ENCODE measurements around the gene ATG4D.
"Not testable (repeated sequence)": the region's sequence is repeated elsewhere in the genome, so short reads cannot be mapped to it uniquely, and the experiment has no call there.

The ATG4D gene

DNA sequence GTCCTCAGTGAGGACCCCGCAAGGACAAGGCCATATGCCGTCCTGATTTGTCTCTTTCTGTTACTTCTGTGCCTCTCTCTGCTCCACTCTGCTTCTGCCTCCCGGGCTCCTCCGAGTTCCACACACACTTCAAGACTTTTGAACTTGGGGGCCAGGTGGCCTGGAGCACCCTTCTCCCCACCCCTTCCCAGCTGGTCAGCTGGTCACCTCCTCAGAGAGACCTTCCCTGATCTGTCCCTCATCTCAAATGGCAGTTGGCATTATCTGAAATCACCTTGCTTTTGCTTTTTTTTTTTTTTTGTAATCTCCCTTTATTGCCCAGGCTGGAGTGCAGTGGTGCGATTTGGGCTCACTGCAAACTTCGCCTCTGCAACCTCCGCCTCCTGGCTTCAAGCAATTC, 24.3 kb upstream of the ATG4D start:
- no peak for DNase-seq (ENCODE audit: low spot score)

DNA sequence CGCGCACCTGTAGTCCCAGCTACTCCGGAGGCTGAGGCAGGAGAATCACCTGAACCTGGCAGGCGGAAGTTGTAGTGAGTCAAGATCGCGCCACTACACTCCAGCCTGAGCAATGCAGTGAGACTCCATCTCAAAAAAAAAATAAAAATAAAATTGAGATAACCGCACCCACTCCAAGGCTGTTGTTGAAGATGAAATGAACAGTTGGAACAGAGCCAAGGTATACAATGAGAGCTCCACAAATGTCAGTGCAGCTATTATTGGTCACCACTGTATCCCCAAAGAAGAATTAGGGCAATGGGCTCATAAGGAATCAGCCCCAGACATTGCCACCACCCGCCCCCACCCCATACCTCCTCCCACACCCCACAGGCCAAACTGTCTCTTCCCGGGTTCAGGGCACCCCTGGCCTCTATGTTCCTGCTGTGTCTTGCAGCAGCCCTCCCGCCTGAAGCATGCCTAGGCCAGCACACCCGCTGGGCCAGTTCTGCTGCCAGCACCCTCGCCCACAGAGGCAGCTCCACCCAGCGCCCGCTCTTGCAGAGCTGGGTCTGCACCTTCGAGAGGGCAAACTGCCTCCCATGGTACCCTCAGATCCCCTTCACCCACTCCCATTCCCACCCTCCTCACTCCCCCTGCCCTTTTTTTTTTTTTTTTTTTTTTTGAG, 22.9 kb upstream of the ATG4D start:
- peak; percentile 47 for DNase-seq (ENCODE audit: low spot score)

DNA sequence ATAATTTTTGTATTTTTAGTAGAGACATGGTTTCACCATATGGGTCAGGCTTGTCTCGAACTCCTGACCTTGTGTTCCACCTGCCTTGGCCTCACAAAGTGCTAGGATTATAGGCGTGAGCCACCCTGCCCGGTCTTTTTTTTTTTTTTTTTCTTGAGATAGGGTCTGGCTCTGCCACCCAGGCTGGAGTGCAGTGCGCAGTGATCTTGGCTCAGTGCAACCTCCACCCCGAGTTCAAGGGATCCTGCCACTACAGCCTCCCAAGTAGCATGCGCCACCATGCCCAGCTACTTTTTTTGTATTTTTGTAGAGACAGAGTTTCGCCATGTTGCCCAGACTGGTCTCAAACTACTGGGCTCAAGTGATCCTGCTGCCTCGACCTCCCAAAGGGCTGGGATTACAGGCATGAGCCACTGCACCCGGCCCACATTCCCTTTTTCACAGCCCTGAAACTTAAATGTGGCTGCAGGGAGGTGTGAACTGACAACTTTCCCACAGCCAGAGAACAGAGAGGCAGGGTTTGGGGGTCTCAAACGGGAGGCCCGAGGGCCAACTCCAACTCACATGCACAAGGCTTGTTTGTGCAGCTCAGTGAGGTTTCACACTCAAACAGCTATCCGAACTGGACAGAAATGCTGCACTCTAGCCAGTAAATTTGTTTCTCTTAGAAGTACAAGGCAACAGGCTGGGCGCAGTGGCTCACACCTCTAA, 22.1 kb upstream of the ATG4D start:
- no peak for DNase-seq (ENCODE audit: low spot score)

GRCh38 chr19:10523135-10523636, 20.5 kb upstream of the ATG4D start:
- DNase-seq (ENCODE audit: low spot score), result no peak

GRCh38 chr19:10525636-10526035, 18.1 kb upstream of the ATG4D start:
- DNase-seq (ENCODE audit: low spot score), result no peak

- DNase-seq (ENCODE audit: low spot score), result not testable (repeated sequence)
Measured at GRCh38 chr19:10526887-10527286, 16.8 kb upstream of the ATG4D start.

GRCh38 chr19:10532457-10532856, 11.2 kb upstream of the ATG4D start:
- DNase-seq (ENCODE audit: low spot score), result no peak

DNA sequence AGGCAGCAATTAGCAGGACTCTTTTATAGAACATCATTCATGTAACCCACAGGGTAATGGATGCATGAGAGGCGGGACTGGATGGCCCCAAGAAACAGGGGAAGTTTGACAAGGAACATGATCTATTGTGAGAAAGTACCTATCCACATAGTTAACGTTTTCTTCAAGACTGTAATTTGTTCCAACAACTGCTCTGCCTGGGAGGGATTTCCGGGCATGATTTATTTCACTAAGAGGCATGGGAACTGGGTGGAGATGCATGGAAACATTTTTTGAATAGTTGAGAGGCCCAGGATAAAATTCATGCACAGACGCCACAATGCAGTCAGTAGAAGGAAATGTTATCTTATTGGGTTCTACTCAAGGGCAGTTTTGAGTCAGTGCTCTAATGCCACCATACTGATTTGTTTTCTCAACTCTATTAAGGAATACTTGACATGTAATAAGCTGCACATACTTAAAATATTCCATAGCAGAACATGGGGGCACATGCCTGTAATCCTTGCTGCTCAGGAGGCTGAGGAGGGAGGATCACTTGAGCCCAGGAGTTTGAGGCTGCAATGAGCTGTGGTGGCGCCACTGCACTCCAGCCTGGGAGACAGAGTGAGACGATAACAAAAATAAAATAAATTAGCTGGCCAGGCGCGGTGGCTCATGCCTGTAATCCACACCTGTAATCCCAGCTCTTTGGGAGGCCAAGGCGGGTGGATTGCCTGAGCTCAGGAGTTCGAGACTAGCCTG, 9.9 kb upstream of the ATG4D start:
- no peak for DNase-seq (ENCODE audit: low spot score)

- DNase-seq (ENCODE audit: low spot score), result no peak
Measured at GRCh38 chr19:10535613-10536012, 8.1 kb upstream of the ATG4D start.

GRCh38 chr19:10537668-10538067, 6.0 kb upstream of the ATG4D start:
- no peak for DNase-seq (ENCODE audit: low spot score)

GRCh38 chr19:10538204-10538983, 5.3 kb upstream of the ATG4D start:
- no peak for DNase-seq (ENCODE audit: low spot score)

DNA sequence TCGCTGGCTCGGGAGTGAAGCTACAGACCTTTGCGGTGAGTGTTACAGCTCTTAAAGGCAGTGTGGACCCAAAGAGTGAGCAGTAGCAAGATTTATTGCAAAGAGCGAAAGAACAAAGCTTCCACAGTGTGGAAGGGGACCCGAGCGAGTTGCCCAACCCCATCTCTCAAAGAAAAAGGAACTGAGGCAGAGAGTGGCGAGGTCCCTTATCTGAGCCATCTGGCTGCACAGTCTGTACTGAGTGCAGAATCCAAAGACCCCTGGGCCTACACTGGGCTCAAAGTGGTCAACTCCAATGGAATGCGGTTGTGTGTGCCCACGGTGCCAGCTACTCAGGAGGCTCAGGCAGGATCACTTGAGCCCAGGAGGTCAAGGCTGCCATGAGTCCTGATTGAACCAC, 4.7 kb upstream of the ATG4D start:
- DNase-seq (ENCODE audit: low spot score), result not testable (repeated sequence)

DNA sequence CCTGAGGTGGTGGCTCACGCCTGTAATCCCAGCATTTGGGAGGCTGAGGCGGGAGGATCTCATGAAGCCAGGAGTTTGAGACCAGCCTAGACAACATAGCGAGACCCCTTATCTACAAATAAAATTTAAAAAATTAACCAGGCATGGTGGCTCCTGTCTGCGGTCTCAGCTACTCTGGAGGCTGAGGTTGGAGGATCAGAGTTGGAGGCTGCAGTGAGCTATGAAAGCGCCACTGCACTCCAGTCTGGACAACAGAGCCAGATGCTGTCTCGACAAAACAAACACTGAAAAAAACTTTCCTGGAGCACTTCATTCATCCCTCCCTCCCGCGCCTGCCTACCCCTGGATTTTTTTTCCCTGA, 665 bp upstream of the ATG4D start:
- no peak for DNase-seq (ENCODE audit: low spot score)

DNA sequence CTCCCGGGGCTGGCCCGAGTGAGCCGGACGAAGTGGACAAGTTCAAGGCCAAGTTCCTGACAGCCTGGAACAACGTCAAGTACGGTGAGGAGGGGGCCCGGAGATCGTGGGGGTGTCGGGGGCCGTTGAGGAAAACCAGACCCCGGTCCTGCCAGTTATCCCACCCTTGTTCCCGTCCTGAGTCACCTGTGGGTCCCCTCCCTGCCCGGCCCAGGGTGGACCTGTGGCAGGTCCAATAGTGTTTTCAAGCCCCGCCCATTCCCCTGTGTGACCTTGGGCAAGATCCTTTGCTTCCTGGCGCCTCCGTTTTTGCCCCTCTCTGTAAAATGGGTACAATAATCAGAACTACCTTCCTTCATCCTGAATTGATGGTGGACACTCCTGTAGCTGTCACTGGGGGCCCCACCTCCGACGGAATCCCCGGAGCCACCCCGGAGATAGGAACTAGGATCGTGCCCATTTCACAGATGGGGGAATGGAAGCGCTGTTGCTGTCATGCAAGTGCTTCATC, 593 bp downstream of the ATG4D start:
- no peak for DNase-seq (ENCODE audit: low spot score)

DNA sequence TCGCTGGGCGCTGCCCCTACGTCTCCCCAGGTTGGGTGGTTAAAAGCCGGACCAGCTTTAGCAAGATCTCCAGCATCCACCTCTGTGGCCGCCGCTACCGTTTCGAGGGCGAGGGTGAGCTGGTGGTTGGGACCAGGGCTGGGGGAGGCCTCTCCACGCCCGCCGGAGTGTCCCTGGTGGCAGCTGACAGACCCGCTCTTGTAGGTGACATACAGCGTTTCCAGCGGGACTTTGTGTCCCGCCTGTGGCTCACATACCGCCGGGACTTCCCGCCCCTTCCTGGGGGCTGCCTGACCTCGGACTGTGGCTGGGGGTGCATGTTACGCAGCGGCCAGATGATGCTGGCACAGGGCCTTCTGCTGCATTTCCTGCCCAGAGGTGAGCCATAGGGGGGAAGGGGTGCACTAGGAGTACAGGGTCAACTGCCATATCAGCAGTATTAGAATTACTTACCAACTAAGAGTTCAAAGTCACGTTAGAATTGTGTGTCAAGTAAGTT, 1.1 kb downstream of the ATG4D start:
- DNase-seq (ENCODE audit: low spot score), result no peak

DNA sequence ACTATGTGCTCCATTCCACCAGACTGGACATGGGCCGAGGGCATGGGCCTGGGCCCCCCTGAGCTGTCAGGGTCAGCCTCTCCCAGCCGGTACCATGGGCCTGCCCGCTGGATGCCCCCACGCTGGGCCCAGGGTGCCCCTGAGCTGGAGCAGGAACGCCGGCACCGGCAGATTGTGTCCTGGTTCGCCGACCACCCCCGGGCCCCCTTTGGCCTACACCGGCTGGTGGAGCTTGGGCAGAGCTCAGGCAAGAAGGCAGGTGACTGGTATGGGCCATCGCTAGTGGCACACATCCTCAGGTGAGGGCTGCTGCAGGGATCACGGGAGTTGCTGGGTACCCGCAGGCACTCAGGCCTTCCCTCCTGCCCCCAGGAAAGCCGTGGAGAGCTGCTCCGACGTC, 3.1 kb downstream of the ATG4D start:
- DNase-seq (ENCODE audit: low spot score), result no peak

DNA sequence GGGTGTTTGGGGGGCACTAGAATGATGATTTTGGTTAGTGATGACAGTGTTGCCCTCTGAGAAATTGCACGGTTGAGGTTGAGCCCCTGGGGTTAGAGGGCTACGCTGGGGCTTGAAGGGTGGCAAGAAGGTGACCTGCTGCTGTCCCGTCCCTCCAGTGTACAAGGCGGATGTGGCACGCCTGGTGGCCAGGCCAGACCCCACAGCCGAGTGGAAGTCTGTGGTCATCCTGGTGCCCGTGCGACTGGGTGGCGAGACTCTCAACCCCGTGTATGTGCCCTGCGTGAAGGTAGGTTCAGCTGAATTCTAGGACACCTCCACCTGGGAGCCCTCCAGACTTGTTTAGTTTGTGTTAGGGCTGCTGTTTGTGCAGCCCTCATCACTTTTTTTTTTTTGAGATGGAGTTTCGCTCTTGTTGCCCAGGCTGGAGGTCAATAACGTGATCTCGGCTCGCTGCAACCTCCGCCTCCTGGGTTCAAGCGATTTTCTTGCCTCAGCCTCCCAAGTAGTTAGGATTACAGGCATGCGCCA, 5.1 kb downstream of the ATG4D start:
- DNase-seq (ENCODE audit: low spot score), result no peak

GRCh38 chr19:10549733-10550132, 6.0 kb downstream of the ATG4D start:
- no peak for DNase-seq (ENCODE audit: low spot score)

DNA sequence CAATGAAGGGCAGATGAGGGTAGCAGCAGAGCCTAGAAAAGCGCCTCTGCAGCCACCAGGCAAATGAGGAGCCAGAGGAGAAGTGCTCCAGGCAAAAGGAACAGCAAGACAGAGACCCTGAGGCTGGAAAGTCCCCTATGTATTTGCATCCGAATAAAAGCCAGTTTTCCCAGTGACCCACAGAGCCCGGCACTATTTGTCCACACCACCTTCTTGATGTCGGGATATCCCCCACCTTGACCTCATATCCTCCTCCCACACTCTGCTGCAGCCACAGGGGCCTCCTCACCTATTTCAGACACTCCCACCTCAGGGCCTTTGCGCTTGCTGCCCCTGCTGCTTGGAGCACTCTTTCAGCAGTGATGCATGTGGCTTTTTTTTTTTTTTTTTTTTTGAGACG, 6.6 kb downstream of the ATG4D start:
- no peak for DNase-seq (ENCODE audit: low spot score)

GRCh38 chr19:10551006-10551405, 7.3 kb downstream of the ATG4D start:
- not testable (repeated sequence) for DNase-seq (ENCODE audit: low spot score)

DNA sequence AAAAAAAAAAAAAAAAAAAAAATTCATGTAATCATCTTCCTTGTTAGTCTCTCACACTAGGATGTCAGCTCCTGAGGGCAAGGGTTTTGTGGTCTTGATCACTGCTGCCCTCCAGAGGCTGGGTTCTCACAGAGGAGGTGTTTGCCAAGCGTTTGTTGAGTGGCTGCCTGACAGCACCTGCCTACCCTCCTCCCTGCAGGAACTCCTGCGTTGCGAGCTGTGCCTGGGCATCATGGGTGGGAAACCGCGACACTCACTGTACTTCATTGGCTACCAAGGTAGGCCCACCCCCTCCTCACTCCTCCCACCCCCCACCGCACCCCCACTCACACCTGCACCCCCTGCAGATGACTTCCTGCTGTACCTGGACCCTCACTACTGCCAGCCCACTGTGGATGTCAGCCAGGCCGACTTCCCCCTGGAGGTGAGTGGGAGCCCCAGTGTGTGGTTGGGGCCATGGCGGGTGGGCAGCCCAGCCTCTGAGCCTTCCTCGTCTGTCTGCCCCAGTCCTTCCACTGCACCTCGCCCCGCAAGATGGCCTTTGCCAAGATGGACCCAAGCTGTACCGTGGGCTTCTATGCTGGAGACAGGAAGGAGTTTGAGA, 8.1 kb downstream of the ATG4D start:
- peak; percentile 71 for DNase-seq (ENCODE audit: low spot score)

Data from D341Med (cell line).